ENCODE results near the gene IMMP2L.

Gene IMMP2L

GRCh38 chr7:111059833-111060232 lies 502.5 kb downstream of the IMMP2L start:
- DNase-seq: no peak

DNA sequence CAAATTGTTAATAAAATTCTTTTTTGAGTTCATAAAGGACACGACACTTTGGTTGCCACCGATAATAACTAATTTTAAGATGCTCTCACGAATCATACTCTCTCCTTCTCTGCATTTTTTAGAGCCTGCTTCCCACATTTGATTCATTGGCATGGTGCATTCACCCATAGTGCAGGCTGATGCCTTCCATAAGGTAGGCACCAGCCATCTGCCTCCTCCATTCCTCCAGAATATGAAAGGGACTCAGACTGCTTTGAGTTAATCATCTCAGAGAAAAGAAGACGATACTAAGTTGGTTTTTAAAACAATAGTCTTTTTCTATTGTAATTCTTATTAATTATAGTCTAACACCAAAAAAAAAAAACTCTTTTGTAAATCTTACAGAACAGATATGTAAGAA lies 505.2 kb downstream of the IMMP2L start:
- DNase-seq: no peak

GRCh38 chr7:111056371-111056770 lies 505.9 kb downstream of the IMMP2L start:
- DNase-seq: no peak

DNA sequence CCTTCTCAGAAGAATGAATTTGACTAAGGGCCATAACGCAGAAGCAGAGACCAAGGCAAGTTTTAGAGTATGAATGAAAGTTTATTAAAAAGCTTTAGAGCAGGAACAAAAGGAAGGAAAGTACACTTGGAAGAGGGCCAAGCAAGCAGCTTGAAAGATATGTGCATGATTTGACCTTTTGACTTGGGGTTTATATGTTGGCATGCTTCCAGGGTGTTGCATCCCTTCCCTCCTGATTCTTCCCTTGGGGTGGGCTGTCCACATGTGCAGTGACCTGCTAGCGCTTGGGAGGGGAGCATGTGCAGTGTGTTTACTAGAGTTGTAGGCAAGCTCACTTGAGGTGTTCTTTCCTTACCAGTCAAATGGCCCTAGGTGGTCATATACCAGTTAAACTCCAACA lies 509.3 kb downstream of the IMMP2L start:
- no peak for DNase-seq

GRCh38 chr7:111051832-111052231 lies 510.5 kb downstream of the IMMP2L start:
- DNase-seq: no peak

GRCh38 chr7:111050875-111051416 lies 511.3 kb downstream of the IMMP2L start:
- no peak for DNase-seq

- no peak for DNase-seq
Measured at GRCh38 chr7:111049971-111050680, 512.2 kb downstream of the IMMP2L start.

- DNase-seq: no peak
Measured at GRCh38 chr7:111047595-111047994, 514.7 kb downstream of the IMMP2L start.

DNA sequence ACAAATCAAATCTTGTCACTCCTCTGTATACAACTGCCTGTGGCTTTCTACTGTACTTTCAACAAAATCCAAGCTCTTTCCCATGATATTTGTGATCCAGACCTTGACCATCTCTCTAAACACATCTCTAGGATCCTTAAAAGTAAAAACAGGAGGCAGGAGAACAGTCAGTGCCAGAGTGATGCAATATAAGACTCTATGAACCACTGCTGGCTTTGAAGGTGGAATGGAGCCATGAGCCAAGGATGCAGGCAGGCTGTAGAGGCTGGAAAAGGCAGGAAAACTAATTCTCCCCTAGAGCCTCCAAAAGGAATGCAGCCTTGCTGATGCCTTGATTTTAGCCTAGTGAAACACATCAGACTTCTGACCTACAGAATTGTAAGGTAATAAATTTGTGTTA lies 516.8 kb downstream of the IMMP2L start:
- DNase-seq: no peak

DNA sequence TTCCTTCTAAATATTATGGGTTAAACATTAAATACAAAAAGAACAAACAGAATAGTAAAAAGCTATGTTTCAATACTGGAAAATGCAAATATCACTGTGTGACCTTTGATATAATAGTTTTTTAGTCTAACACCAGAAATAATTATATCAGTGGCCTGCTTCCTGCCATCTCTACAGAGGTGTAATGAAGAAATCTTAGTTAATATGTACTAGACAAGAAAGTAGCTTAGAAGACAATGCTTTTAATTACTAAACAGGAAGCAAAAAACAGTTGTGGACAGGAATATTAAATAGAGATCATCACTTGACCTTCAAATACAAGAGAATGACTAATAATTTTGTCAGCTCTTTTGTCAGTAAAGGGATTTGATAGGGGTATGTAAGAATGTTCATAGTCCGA lies 518.7 kb downstream of the IMMP2L start:
- no peak for DNase-seq

GRCh38 chr7:111042842-111043241 lies 519.5 kb downstream of the IMMP2L start:
- DNase-seq: no peak

DNA sequence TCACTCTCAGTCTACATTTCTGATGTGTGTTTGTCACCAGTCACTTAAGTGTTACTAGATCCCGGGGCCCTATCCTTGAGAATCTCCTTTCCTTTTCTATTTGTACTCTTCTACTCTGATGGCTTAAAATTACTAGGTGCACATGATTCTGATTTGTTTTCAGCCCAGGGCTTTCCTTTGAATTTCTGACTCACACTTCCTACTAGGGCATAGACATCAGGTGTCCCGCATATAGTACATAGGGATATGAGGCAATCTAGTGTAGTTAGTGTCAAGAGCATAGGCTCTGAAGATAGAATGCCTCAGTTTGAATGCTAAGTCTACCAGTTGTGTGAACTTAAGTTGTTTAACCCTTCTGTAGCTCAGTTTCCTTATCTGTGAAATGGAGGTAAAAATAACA lies 520.7 kb downstream of the IMMP2L start:
- no peak for DNase-seq

GRCh38 chr7:111038185-111038584 lies 524.1 kb downstream of the IMMP2L start:
- no peak for DNase-seq

DNA sequence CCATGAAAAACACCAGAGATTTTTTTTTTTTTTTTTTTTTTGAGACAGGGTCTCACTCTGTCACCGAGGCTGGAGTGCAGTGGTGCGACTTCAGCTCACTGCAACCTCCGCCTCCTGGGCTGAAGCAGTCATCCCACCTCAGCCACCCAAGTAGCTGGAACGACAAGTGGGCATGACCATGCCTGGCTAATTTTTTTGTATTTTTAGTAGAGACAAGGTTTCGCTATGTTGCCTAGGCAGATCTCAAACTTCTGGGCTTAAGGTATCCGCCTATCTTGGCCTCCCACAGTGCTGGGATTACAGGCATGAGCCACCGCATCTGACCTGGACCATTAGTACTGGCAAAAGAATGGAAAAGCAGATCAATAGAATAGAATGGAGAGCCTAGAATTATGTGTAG lies 530.4 kb downstream of the IMMP2L start:
- no peak for DNase-seq

DNA sequence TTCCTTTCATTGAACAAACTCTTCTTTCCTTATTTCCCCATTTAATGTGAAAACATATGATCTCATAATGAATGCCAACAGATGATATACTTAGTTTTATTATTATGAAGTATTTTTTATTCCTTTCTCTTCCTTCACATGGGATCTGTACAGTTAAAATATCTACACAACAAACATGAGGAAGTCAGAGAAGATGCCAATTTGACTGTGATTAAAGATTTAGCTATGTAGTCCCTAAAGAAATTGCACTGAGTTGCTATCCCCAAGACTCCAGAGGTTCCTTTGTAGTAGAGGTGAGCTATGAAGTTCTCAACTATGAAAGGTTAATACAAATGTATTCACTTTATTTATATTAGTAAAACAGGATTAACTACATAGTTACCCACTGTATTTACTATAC lies 532.0 kb downstream of the IMMP2L start:
- DNase-seq: no peak

- DNase-seq: no peak
Measured at GRCh38 chr7:111029574-111030251, 532.6 kb downstream of the IMMP2L start.

- no peak for DNase-seq
Measured at GRCh38 chr7:111029141-111029572, 533.1 kb downstream of the IMMP2L start.

GRCh38 chr7:111027396-111027795 lies 534.9 kb downstream of the IMMP2L start:
- DNase-seq: no peak

DNA sequence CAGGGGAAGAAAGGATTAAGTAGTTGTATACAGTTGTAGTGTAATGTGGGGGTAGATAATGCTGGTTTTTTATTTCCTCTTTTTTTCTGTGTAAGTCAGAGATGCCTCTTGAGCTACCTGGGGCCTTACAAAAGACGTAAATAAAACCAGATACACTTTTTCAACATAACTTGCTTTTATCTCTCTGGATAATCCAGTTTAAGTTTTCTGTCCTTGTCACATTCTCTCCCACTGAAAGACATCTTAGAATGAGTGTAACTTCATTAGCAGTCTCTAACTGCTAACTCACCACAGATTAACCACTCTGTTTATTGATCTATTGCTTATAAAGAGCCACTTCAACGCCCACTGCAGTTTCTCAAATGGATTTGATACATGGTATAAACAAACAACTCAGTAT lies 535.5 kb downstream of the IMMP2L start:
- no peak for DNase-seq

GRCh38 chr7:111026343-111026742 lies 535.9 kb downstream of the IMMP2L start:
- DNase-seq: no peak

- DNase-seq: peak; percentile 48
Measured at GRCh38 chr7:111025006-111025405, 537.3 kb downstream of the IMMP2L start.

DNA sequence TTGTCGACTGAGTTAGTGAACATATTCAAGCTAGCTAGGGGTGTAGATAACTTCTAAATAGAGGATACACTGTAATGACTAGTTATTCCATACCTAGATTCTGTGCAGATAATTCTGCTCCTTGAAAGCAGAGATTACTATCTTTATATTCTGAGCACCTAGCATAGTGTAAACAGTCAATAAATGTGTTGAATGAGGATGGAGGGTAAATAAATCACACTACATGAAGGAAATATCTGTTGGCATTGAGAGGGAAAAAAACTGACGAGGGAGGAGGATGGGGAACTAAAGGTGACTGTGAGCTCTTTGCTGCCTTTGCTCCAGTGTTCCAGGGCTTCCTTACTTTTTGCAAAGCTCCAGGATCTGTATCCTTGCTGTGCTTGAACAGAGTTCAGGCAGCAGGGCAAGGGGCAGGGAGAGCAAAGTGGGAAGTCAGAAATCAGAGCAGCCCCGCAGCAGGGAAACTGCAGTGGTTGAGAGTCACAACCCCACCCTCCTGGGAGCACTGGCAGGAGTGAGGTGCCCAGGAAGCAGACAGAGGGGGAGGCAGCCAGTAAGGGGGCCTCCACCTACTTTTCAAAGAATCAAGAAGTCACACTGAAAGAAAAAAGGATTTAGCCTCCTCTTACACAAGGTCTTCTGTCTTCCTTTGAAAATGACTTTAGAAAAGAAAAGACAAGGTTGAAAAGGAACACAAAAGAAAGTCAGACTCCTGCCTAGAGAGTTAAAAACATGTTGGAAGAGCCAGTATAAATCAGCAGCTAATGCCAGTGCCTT lies 543.1 kb downstream of the IMMP2L start:
- no peak for DNase-seq

DNA sequence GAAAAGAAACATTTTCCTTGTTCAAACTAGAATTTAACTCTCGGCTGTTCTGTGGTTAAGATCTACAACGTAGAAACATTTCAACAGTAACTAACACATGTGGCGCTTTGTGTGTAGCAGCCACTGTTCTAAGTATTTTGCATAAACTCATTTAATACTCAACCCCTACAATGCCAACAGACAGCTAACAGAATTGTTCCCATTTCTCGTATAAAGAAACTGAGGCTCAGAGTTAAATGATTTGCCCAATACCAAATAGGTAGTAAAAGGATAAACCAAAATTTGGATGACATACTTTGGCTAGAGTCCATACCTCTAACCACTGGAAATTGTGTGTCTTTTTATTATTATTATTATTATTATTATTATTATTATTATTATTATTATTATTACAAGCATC lies 543.8 kb downstream of the IMMP2L start:
- no peak for DNase-seq

DNA sequence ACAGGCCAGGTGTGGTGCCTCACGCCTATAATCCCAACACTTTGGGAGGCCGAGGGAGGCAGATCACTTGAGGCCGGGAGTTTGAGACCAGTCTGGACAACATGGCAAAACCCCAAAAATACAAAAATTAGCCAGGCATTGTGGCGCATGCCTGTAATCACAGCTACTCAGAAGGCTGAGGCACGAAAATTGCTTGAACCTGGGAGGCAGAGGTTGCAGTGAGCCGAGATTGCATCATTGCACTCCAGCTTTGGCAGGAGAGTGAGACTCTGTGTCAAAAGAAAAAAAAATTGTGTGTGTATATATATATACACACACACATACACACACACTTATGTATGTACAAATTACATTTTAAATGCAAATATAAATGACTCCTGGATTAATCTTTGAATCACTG lies 548.2 kb downstream of the IMMP2L start:
- no peak for DNase-seq

Data from CD4-positive, alpha-beta T cell treated with Interleukin-21 for 1 hour (primary cell).